Measurements from ENCODE around the gene MED17. TPM values are rescaled to one million over a fixed set of nuclear protein-coding genes. Genes with fewer than 3 reads are reported as not detected.
A peak's percentile ranks its signal among the peaks of the same experiment; 100 is the strongest.
"Not testable (repeated sequence)": the region's sequence is repeated elsewhere in the genome, so short reads cannot be mapped to it uniquely, and the experiment has no call there.

MED17 gene
- total RNA-seq, 2 donors from 2014 or later = 38.7 to 42.3 TPM

GRCh38 chr11:93773601-93774200 lies 10.4 kb upstream of the MED17 start:
- Mint-ChIP-seq H3K27ac (no peak overlapping the region), H3K4me1 (no peaks in the 10 kb centered on the region), H3K27me3 (no peaks in the 10 kb centered on the region), H3K36me3 (ENCODE audit: low read depth) (no peaks in the 10 kb centered on the region), H3K4me3 (no peak overlapping the region), H3K9me3 (no peaks in the 10 kb centered on the region)
- ATAC-seq (replicated peaks) = no peak

GRCh38 chr11:93774560-93774959 lies 9.5 kb upstream of the MED17 start:
- not testable (repeated sequence) for H3K27ac Mint-ChIP-seq; H3K4me3 Mint-ChIP-seq; H3K36me3 Mint-ChIP-seq (ENCODE audit: low read depth); H3K9me3 Mint-ChIP-seq; H3K4me1 Mint-ChIP-seq; H3K27me3 Mint-ChIP-seq; ATAC-seq (replicated peaks)

- H3K4me1 Mint-ChIP-seq = no peaks in the 10 kb centered on the region
- no peaks in the 10 kb centered on the region for H3K27me3 Mint-ChIP-seq
- no peak overlapping the region for H3K4me3 Mint-ChIP-seq
- H3K27ac Mint-ChIP-seq = no peak overlapping the region
- no peak for ATAC-seq (replicated peaks)
- no peaks in the 10 kb centered on the region for H3K9me3 Mint-ChIP-seq
- no peaks in the 10 kb centered on the region for H3K36me3 Mint-ChIP-seq (ENCODE audit: low read depth)
Measured at GRCh38 chr11:93775289-93775688, 8.8 kb upstream of the MED17 start.

- Mint-ChIP-seq H3K9me3 (no peaks in the 10 kb centered on the region), H3K4me1 (peaks cover 14% of the 10 kb centered on the region), H3K27me3 (no peaks in the 10 kb centered on the region), H3K4me3 (peak overlapping the region; percentile 97), H3K27ac (peak overlapping the region; percentile 92), H3K36me3 (ENCODE audit: low read depth) (peaks cover 47% of the 10 kb centered on the region)
- ATAC-seq (replicated peaks) = no peak
Measured at GRCh38 chr11:93783362-93783761, 720 bp upstream of the MED17 start.

- Mint-ChIP-seq H3K4me1 (peaks cover 14% of the 10 kb centered on the region), H3K36me3 (ENCODE audit: low read depth) (peaks cover 51% of the 10 kb centered on the region), H3K27me3 (no peaks in the 10 kb centered on the region)
Measured at GRCh38 chr11:93783765-93784144, 327 bp upstream of the MED17 start.

GRCh38 chr11:93784935-93785360 lies 866 bp downstream of the MED17 start:
- peak; percentile 41 for ATAC-seq (replicated peaks)
- Mint-ChIP-seq H3K4me3 (peak overlapping the region; percentile 97), H3K9me3 (no peaks in the 10 kb centered on the region), H3K27me3 (no peaks in the 10 kb centered on the region), H3K36me3 (ENCODE audit: low read depth) (peaks cover 63% of the 10 kb centered on the region), H3K27ac (peak overlapping the region; percentile 92), H3K4me1 (peaks cover 15% of the 10 kb centered on the region)

More at GRCh38 chr11:93783765-93784144, 327 bp upstream of the MED17 start:
- peak; percentile 54 for ATAC-seq (replicated peaks)
- no peaks in the 10 kb centered on the region for H3K9me3 Mint-ChIP-seq
- H3K4me3 Mint-ChIP-seq = peak overlapping the region; percentile 97
- peak overlapping the region; percentile 92 for H3K27ac Mint-ChIP-seq

- H3K9me3 Mint-ChIP-seq = no peaks in the 10 kb centered on the region
- no peak overlapping the region for H3K27ac Mint-ChIP-seq
- peaks cover 100% of the 10 kb centered on the region for H3K36me3 Mint-ChIP-seq (ENCODE audit: low read depth)
- no peak overlapping the region for H3K4me3 Mint-ChIP-seq
- H3K27me3 Mint-ChIP-seq = no peaks in the 10 kb centered on the region
- peaks cover 10% of the 10 kb centered on the region for H3K4me1 Mint-ChIP-seq
- ATAC-seq (replicated peaks) = no peak
Measured at GRCh38 chr11:93791493-93791892, 7.4 kb downstream of the MED17 start.

- H3K4me1 Mint-ChIP-seq = no peaks in the 10 kb centered on the region
- no peaks in the 10 kb centered on the region for H3K9me3 Mint-ChIP-seq
- H3K27ac Mint-ChIP-seq = peak overlapping the region; percentile 3
- no peak overlapping the region for H3K4me3 Mint-ChIP-seq
- H3K36me3 Mint-ChIP-seq (ENCODE audit: low read depth) = peaks cover 100% of the 10 kb centered on the region
- ATAC-seq (replicated peaks) = no peak
- H3K27me3 Mint-ChIP-seq = no peaks in the 10 kb centered on the region
Measured at GRCh38 chr11:93796441-93797231, 12.6 kb downstream of the MED17 start.

GRCh38 chr11:93801366-93801765 lies 17.3 kb downstream of the MED17 start:
- ATAC-seq (replicated peaks) = no peak
- peaks cover 100% of the 10 kb centered on the region for H3K36me3 Mint-ChIP-seq (ENCODE audit: low read depth)
- peak overlapping the region; percentile 30 for H3K27ac Mint-ChIP-seq
- no peaks in the 10 kb centered on the region for H3K4me1 Mint-ChIP-seq
- H3K4me3 Mint-ChIP-seq = no peak overlapping the region
- H3K9me3 Mint-ChIP-seq = no peaks in the 10 kb centered on the region
- no peaks in the 10 kb centered on the region for H3K27me3 Mint-ChIP-seq

- no peak overlapping the region for H3K4me3 Mint-ChIP-seq
- H3K27me3 Mint-ChIP-seq = no peaks in the 10 kb centered on the region
- no peak for ATAC-seq (replicated peaks)
- no peak overlapping the region for H3K27ac Mint-ChIP-seq
- H3K9me3 Mint-ChIP-seq = no peaks in the 10 kb centered on the region
- H3K36me3 Mint-ChIP-seq (ENCODE audit: low read depth) = peaks cover 100% of the 10 kb centered on the region
- no peaks in the 10 kb centered on the region for H3K4me1 Mint-ChIP-seq
Measured at GRCh38 chr11:93804879-93805278, 20.8 kb downstream of the MED17 start.

- peaks cover 99% of the 10 kb centered on the region for H3K36me3 Mint-ChIP-seq (ENCODE audit: low read depth)
- H3K27ac Mint-ChIP-seq = no peak overlapping the region
- no peak overlapping the region for H3K4me3 Mint-ChIP-seq
- no peaks in the 10 kb centered on the region for H3K9me3 Mint-ChIP-seq
- no peak for ATAC-seq (replicated peaks)
- H3K27me3 Mint-ChIP-seq = no peaks in the 10 kb centered on the region
- H3K4me1 Mint-ChIP-seq = no peaks in the 10 kb centered on the region
Measured at GRCh38 chr11:93807980-93808379, 23.9 kb downstream of the MED17 start.

- H3K27ac Mint-ChIP-seq = no peak overlapping the region
- peaks cover 71% of the 10 kb centered on the region for H3K36me3 Mint-ChIP-seq (ENCODE audit: low read depth)
- H3K4me3 Mint-ChIP-seq = no peak overlapping the region
- H3K4me1 Mint-ChIP-seq = no peaks in the 10 kb centered on the region
- ATAC-seq (replicated peaks) = no peak
- no peaks in the 10 kb centered on the region for H3K27me3 Mint-ChIP-seq
- no peaks in the 10 kb centered on the region for H3K9me3 Mint-ChIP-seq
Measured at GRCh38 chr11:93813974-93814373, 29.9 kb downstream of the MED17 start.

- Mint-ChIP-seq H3K4me3 (no peak overlapping the region), H3K27me3 (no peaks in the 10 kb centered on the region), H3K9me3 (no peaks in the 10 kb centered on the region), H3K36me3 (ENCODE audit: low read depth) (peaks cover 60% of the 10 kb centered on the region), H3K27ac (peak overlapping the region; percentile 25), H3K4me1 (no peaks in the 10 kb centered on the region)
- ATAC-seq (replicated peaks) = no peak
Measured at GRCh38 chr11:93814966-93815633, 31.0 kb downstream of the MED17 start.

GRCh38 chr11:93817426-93818348 lies 33.6 kb downstream of the MED17 start:
- no peaks in the 10 kb centered on the region for H3K9me3 Mint-ChIP-seq
- H3K36me3 Mint-ChIP-seq (ENCODE audit: low read depth) = peaks cover 35% of the 10 kb centered on the region
- H3K4me3 Mint-ChIP-seq = no peak overlapping the region
- no peaks in the 10 kb centered on the region for H3K4me1 Mint-ChIP-seq
- no peaks in the 10 kb centered on the region for H3K27me3 Mint-ChIP-seq
- no peak overlapping the region for H3K27ac Mint-ChIP-seq
- no peak for ATAC-seq (replicated peaks)

Measured in activated T-helper 17 cell treated with anti-CD3 and anti-CD28 coated beads, Interleukin-2, amount 50 U/mL, for 72 hours (primary cell).